Lower leg skin (tissue), 3 donors: ENCODE data around the gene KCNN3.

Experiments
- POLR2A ChIP-seq, 2 donors: fragments of 450-650 bp; IDR thresholded peaks; one replicate each; pipeline ENCODE4 v1.6.1; 2016 to 2017; ENCODE audit warnings: antibody characterized with exemption in 2 of 2, mild to moderate bottlenecking in 1 of 2, moderate library complexity in 1 of 2
- TF ChIP-seq, protein P1 (sequence below), 3 donors: fragments of 450-650 bp; IDR thresholded peaks; one replicate each; pipeline ENCODE4 v1.5.1; 2016; ENCODE audit warnings: antibody characterized with exemption in 3 of 3, mild to moderate bottlenecking in 3 of 3, moderate library complexity in 2 of 3

DNA sequence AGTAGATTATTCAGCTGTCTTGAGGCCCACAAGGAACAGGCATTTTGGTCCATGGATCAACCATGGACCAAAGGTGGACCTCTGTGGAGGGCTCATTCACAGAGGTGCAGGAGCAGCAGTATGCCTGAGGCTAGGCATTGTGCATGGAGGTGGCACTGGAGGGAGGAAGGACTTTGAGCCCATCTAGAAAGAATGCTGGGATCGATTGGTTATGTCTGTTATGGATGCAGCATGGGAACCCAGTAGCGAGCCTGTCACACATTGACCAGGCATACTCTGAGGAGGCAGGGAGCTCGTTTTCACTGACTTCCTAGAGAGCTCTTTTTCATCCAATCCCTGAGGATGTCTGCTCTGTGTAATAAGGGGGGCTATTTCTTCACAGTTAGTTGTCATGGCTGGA, 75.5 kb downstream of the KCNN3 start:
- TF ChIP-seq, protein P1, sequence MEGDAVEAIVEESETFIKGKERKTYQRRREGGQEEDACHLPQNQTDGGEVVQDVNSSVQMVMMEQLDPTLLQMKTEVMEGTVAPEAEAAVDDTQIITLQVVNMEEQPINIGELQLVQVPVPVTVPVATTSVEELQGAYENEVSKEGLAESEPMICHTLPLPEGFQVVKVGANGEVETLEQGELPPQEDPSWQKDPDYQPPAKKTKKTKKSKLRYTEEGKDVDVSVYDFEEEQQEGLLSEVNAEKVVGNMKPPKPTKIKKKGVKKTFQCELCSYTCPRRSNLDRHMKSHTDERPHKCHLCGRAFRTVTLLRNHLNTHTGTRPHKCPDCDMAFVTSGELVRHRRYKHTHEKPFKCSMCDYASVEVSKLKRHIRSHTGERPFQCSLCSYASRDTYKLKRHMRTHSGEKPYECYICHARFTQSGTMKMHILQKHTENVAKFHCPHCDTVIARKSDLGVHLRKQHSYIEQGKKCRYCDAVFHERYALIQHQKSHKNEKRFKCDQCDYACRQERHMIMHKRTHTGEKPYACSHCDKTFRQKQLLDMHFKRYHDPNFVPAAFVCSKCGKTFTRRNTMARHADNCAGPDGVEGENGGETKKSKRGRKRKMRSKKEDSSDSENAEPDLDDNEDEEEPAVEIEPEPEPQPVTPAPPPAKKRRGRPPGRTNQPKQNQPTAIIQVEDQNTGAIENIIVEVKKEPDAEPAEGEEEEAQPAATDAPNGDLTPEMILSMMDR (IDR thresholded peaks at IDR 0.05) = no peak
- no peak for TF ChIP-seq POLR2A (IDR thresholded peaks at IDR 0.05)
